GM12878 (cell line): ENCODE measurements around the gene SLC17A6. TPM values are rescaled to one million over a fixed set of nuclear protein-coding genes. Genes with fewer than 3 reads are reported as not detected.

Source experiments
- KDM1A ChIP-seq: fragments of 200-600 bp; sonication (generic); IDR thresholded peaks from 2 replicates; pipeline ENCODE4 v1.6.1; 2016; ENCODE audit warnings: borderline replicate concordance
- NFIC ChIP-seq: IDR thresholded peaks from 2 replicates; pipeline ENCODE4 v1.6.1; 2012; ENCODE audit warnings: low read depth, mild to moderate bottlenecking, inconsistent platforms, low read length, moderate library complexity
- PBX3 ChIP-seq: IDR thresholded peaks from 2 replicates; pipeline ENCODE4 v1.6.1; 2011; ENCODE audit warnings: mild to moderate bottlenecking, low read depth, low read length, moderate library complexity; ENCODE audit not compliant: insufficient replicate concordance
- SMARCA5 ChIP-seq: fragments of 450-650 bp; IDR thresholded peaks from 2 replicates; pipeline ENCODE4 v1.6.1; 2017; ENCODE audit warnings: mild to moderate bottlenecking
- SP1 ChIP-seq: IDR thresholded peaks from one replicate; pipeline ENCODE4 v1.6.1; 2011; ENCODE audit warnings: low read depth, low read length
- ZNF207 ChIP-seq: fragments of 450-650 bp; IDR thresholded peaks from 2 replicates; pipeline ENCODE4 v1.6.1; 2014; ENCODE audit warnings: antibody characterized with exemption, mild to moderate bottlenecking, borderline replicate concordance
- ZNF384 ChIP-seq: IDR thresholded peaks from 2 replicates; pipeline ENCODE4 v1.6.1; 2012; ENCODE audit warnings: low read depth, mild to moderate bottlenecking, low read length, improper control_type of control experiment, borderline replicate concordance
- polyA plus RNA-seq, 11 experiments: library from polyadenylated mRNA; depleted of rRNA in 4 of 11; unstranded in 6 of 11; stranded (reverse) in 5 of 11; fragments of >200 nt; fragmentation: Nextera tagmentation in 4 of 11; fragmentation: Illumina TruSeq in 1 of 11; extraction: Ambion mirVana in 4 of 11; extraction: Trizol in 1 of 11; gene quantifications; 1 replicate in 1 of 11; 2 replicates in 10 of 11; pipeline versions ENCODE4 v1.2.1 to v1.2.3, GENCODE V29; 2011 to 2016; ENCODE audit warnings: inconsistent platforms in 2 of 11, missing spikeins in 2 of 11, low read depth in 1 of 11
- total RNA-seq, 4 experiments: library from RNA; depleted of rRNA in 3 of 4; stranded (reverse); fragments of >200 nt in 3 of 4; fragmentation: Illumina TruSeq in 1 of 4; extraction: Trizol in 1 of 4; gene quantifications; 2 replicates each; pipeline versions ENCODE4 v1.2.1 to v1.2.3, GENCODE V29; 2013 to 2021
- TF ChIP-seq, protein P1 (sequence below): fragments of 450-650 bp; IDR thresholded peaks from 2 replicates; pipeline ENCODE4 v1.6.1; 2017; ENCODE audit warnings: mild to moderate bottlenecking, moderate library complexity
- TF ChIP-seq, protein P2 (sequence below): IDR thresholded peaks from 2 replicates; pipeline ENCODE4 v1.6.1; 2011; ENCODE audit warnings: low read depth, low read length, improper control_type of control experiment, borderline replicate concordance

Gene SLC17A6
- total and polyA plus RNA-seq, 10 of the 15 experiments (the other 5 are each of a cell fraction or from before 2014, with no cell fraction given) = not detected

GRCh38 chr11:22337596-22338485 lies at the start of gene SLC17A6 (continued):
- TF ChIP-seq, protein P1, sequence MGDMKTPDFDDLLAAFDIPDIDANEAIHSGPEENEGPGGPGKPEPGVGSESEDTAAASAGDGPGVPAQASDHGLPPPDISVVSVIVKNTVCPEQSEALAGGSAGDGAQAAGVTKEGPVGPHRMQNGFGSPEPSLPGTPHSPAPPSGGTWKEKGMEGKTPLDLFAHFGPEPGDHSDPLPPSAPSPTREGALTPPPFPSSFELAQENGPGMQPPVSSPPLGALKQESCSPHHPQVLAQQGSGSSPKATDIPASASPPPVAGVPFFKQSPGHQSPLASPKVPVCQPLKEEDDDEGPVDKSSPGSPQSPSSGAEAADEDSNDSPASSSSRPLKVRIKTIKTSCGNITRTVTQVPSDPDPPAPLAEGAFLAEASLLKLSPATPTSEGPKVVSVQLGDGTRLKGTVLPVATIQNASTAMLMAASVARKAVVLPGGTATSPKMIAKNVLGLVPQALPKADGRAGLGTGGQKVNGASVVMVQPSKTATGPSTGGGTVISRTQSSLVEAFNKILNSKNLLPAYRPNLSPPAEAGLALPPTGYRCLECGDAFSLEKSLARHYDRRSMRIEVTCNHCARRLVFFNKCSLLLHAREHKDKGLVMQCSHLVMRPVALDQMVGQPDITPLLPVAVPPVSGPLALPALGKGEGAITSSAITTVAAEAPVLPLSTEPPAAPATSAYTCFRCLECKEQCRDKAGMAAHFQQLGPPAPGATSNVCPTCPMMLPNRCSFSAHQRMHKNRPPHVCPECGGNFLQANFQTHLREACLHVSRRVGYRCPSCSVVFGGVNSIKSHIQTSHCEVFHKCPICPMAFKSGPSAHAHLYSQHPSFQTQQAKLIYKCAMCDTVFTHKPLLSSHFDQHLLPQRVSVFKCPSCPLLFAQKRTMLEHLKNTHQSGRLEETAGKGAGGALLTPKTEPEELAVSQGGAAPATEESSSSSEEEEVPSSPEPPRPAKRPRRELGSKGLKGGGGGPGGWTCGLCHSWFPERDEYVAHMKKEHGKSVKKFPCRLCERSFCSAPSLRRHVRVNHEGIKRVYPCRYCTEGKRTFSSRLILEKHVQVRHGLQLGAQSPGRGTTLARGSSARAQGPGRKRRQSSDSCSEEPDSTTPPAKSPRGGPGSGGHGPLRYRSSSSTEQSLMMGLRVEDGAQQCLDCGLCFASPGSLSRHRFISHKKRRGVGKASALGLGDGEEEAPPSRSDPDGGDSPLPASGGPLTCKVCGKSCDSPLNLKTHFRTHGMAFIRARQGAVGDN = no peak
- no peak for TF ChIP-seq ZNF207
- no peak for TF ChIP-seq PBX3
- TF ChIP-seq KDM1A = no peak
- TF ChIP-seq SP1 = no peak
- no peak for TF ChIP-seq SMARCA5
- no peak for TF ChIP-seq NFIC
- TF ChIP-seq, protein P2, sequence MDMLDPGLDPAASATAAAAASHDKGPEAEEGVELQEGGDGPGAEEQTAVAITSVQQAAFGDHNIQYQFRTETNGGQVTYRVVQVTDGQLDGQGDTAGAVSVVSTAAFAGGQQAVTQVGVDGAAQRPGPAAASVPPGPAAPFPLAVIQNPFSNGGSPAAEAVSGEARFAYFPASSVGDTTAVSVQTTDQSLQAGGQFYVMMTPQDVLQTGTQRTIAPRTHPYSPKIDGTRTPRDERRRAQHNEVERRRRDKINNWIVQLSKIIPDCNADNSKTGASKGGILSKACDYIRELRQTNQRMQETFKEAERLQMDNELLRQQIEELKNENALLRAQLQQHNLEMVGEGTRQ = no peak
- peak; percentile 51; the same call in 1 of the 2 replicates for TF ChIP-seq ZNF384
